CD4-positive, alpha-beta T cell treated with Interleukin-17A for 4 hours (primary cell): ENCODE data around the gene NKPD1.

Source experiments
- DNase-seq: peaks from one replicate; pipeline ENCODE4 v3.0.0-alpha.2; 2020; ENCODE audit warnings: mixed read lengths

Gene NKPD1

DNA sequence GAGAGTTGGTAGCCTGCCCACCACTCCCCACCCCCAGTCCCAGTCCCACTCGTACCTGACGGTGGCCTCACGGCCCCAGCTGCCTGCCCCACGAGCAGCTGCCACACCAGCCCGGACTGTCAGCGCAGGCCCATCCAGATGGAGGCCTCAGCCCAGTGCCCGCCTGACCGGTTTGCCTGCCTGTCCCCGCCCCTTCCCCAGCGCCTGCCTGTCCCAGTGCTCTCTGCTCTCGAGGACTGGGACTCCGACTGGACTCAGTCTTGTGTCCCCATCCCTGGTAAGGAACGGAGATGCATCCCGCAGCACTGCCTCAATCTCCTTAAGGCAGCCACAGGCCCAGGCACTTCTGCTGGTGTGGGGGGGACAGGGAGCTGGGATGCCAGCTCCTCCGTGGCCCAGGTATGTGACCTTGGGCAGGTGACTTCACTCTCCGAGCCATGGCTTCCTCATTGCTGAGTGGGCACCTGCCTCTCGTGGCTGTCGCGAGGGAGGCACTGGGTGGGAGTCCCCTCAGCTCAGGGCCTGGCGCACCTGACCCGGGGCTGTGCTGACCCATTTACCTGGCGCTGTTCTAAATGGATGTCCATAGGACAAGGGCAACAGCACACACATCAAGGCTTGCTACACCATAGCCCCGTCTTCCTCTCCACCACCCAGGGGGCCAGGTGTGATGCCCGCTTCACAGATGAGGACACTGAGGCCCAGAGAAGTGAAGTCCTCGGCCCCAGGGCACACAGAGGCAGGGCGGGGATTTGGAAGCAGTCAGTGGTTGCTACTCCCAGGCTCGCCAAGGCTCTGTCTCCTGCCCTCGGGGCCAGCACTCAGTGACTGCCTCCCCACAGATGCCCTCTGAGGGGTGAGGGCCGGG is at the start of gene NKPD1:
TSS of gene NKPD1 (minus strand) at position 113 of the 868 bp plus-strand sequence. CDS start 832 bp downstream, outside the sequence.
- DNase-seq = no peak

- no peak for DNase-seq
Observed at GRCh38 chr19:45206328-45206727, 45.5 kb upstream of the NKPD1 start.

GRCh38 chr19:45205810-45206209 is 45.0 kb upstream of the NKPD1 start:
- no peak for DNase-seq

GRCh38 chr19:45202637-45203036 is 41.9 kb upstream of the NKPD1 start:
- DNase-seq = no peak

DNA sequence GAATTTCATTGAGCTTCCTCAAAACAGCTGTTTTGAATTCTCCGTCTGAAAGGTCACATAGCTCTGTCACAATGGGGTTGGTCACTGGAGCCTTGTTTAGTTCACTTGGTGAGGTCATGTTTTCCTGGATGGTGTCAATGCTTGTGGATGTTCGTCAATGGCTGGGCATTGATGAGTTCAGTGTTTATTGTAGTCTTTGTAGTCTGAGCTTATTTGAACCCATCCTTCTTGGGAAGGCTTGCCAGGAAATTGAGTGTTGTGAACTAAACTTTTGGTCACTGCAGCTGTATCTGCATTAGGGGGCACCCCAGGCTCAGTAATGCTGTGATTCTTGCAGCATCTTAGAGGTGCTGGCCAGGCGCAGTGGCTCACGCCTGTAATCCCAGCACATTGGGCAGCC is 39.8 kb upstream of the NKPD1 start:
- no peak for DNase-seq

DNA sequence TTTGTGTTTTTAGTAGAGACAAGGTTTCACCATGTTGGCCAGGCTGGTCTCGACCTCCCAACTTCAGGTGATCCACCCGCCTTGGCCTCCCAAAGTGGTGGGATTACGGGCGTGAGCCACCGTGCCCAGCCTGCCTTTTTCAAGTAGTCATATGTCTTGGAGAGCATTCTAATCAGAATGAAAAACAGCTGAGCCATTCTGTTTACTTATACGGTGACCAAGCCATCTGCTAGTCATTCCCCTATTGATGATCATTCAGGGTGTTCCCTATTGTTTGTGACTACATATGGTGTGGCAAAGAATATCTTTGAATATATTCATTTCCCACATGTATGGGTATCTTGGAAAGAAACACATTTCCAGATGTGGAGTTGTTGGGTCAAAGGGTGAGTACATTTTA is 35.0 kb upstream of the NKPD1 start:
- DNase-seq = no peak

- DNase-seq = no peak
Observed at GRCh38 chr19:45191375-45191774, 30.6 kb upstream of the NKPD1 start.

GRCh38 chr19:45189971-45190370 is 29.2 kb upstream of the NKPD1 start:
- no peak for DNase-seq

GRCh38 chr19:45187421-45188100 is 26.8 kb upstream of the NKPD1 start:
- peak; percentile 43 for DNase-seq

DNA sequence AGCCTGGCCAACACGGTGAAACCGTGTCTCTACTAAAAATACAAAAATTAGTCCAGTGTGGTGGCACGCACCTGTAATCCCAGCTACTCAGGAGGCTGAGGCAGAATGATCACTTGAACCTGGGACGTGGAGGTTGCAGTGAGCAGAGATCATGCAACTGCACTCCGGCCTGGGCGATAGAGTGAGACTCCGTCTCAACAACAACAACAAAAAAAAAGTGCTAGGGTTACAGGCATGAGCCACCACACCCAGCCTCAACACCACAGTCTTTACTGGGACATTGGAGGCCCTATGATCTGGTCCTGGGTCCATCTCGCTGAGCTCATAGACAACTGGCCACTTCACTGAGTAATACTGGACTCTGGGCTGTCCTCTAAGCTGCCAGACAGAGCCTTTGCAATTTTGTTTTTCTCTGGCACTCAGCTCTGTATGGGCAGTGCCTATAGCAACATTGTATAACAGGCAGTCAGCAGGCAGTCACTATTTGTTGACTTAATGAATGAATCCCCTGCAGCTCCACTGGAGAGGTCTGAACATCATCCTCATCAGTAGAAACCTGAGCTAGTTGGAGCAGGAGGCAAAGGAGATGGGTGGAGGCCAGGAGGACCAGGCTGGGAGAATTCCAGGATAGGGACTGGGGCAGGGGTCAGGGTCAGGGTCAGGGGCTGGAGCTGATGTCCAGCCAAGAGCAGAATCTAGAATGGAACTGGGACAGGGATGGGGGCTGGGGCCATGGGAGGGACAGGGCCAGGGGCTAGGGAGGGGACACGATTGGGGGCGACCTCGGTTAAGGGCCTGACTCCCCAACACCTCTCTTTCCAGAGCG is 25.9 kb upstream of the NKPD1 start:
- no peak for DNase-seq

DNA sequence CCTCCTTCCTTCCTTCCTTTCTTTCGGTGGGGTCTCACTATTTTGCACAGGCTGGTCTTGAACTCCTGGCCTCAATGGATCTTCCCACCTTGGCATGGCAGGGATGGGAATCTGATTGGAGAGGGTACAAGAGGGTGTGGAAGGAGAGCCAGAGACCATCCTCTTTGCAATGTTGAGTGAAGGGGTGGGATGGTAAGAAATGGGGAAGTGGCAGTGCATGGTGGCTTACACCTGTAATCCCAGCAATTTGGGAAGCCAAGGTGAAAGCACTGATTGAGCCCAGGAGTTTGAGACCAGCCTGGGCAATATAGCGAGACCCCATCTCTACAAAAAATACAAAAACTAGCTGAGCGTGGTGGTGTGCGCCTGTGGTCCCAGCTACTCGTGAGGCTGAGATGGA is 23.3 kb upstream of the NKPD1 start:
- DNase-seq = no peak

GRCh38 chr19:45182758-45183157 is 22.0 kb upstream of the NKPD1 start:
- DNase-seq = no peak

- DNase-seq = no peak
Observed at GRCh38 chr19:45180936-45181335, 20.2 kb upstream of the NKPD1 start.

GRCh38 chr19:45179892-45180370 is 19.1 kb upstream of the NKPD1 start:
- DNase-seq = no peak

- peak; percentile 39 for DNase-seq
Observed at GRCh38 chr19:45179072-45179891, 18.5 kb upstream of the NKPD1 start.

DNA sequence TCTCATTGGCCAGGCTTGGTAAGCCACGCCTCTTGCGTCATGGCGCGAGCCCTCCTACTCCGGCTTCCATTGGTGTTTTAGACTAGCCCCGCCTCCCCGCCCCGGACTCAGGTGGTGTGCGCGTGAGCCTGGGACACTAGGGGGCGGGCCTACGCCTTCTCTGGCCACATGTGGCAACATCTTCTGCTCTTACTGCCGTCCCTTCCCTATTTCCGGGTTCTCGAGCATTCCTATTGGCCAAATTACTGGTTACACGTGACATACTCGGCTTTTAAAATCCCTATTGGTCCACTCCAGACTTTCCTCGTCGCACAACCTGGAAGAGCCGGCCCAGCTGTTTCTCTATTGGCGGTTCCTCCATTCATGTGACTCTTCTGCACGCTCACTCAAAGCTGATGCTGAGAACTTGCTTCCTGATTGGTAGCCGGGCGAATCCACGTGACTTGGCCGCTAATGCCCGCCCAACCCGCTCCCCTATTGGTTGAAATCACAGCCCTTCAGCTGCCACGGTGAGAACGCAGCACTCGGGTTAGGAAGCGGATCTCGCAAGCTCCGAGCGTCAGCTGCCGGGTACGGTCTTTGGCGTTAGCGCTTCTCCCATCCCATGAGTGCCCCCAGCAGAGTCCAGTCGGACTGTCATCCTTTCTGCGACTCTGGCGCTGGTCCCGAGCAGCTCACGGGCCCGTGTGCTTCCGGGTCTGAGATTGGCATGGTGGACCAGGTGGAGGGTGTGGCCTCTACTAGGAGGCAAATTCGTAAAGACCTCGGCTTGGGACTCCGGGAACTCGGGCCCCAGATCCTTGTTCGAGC is 17.7 kb upstream of the NKPD1 start, which contains the start of gene BLOC1S3:
TSS of gene BLOC1S3 (plus strand) at position 523 of the 810 bp plus-strand sequence. CDS start 513 bp downstream, outside the sequence.
- peak; percentile 100 for DNase-seq

DNA sequence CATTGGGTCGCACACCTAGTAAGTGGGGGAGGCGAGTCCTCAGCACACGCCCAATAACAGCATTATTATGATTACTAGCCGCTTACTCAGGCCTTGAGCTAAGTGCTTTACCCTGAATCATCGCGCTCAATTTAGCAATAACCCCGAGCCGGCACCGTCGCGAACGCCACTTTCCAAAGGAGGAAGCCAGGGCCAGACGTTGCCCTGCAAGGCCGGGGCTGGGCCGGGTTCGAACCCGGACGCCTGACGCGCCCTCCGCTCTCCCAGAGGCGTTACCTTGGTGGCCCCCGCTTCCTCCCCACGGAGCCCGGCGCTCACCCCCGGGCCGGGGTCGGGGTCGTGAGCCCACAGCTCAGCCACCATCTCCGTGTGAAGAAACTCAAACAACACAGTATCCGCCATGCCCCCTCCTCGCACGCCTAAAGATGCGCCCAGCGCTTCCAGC is 17.1 kb upstream of the NKPD1 start, which contains the start of gene TRAPPC6A:
TSS of gene TRAPPC6A (minus strand) at position 421 of the 445 bp plus-strand sequence. CDS start at position 402, 19 bp downstream.
- no peak for DNase-seq

- DNase-seq = no peak
Observed at GRCh38 chr19:45175515-45176345, 14.9 kb upstream of the NKPD1 start.

DNA sequence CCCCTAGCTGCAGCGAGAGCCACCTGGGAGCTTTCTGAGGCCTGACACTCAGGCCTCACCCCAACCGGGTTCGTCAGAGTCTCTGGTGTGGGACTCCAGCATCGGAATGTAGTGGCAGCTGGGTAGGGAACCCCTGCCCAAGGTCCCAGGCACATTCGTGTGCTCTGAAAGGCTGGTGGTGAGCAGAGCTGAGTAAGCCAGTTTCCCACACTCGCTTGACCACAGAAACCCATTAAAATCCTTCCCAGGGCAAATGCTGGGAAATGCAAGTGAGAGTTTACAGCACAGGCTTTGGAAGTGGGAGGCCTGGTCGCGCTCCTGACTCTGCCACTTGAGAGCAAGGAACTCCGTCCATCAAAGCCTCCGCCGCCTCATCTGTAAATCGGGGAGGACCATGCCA is 13.0 kb upstream of the NKPD1 start:
- no peak for DNase-seq
